Gastroesophageal sphincter (tissue), 3 donors: Measurements from ENCODE around the gene RINT1.

Experiments
- CTCF ChIP-seq, 4 experiments: fragments of 200-600 bp in 2 of 4; fragments of 450-650 bp in 2 of 4; sonication (generic) in 1 of 4; IDR thresholded peaks; one replicate each; pipeline ENCODE4 v1.5.1; 2017 to 2019; ENCODE audit warnings: antibody characterized with exemption in 4 of 4, mild to moderate bottlenecking in 2 of 4, moderate library complexity in 2 of 4
- EP300 ChIP-seq: sonication (generic); formaldehyde crosslinking; IDR thresholded peaks from one replicate; pipeline ENCODE4 v1.6.1; 2017; ENCODE audit warnings: antibody characterized with exemption, mild to moderate bottlenecking
- POLR2A ChIP-seq, 2 donors: fragments of 450-650 bp; IDR thresholded peaks; one replicate each; pipeline ENCODE4 v1.6.1; 2017; ENCODE audit warnings: antibody characterized with exemption in 2 of 2, mild to moderate bottlenecking in 2 of 2, moderate library complexity in 1 of 2
- POLR2AphosphoS5 ChIP-seq: sonication (generic); formaldehyde crosslinking; IDR thresholded peaks from one replicate; pipeline ENCODE4 v1.6.1; 2017; ENCODE audit warnings: antibody characterized with exemption

DNA sequence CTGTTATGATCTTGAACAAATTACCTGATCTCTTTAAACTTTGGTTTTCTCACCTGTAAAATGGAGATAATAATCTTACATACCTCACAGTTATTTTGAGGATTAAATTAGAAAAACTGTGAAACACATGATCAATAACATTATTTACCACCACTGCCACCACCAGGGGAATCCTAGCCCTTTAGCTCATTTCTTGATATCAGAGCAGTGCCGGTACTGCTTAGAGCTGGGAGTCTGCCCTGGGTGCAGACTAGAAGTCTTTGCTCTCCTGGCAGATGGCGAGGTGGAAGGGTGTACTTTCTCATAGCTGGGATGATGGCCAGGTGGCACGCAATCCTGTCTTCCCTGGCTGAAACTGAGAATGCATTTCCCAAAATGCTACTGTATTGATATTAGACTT, 62.0 kb downstream of the RINT1 start:
- TF ChIP-seq POLR2A (IDR thresholded peaks at IDR 0.05) (no peak), CTCF (IDR thresholded peaks at IDR 0.05) (no peak), POLR2AphosphoS5 (no peak), EP300 (no peak)
